NCI-H1092 (cell line): ENCODE measurements around the gene SPAG4.

ENCODE experiments used
- DNase-seq: peaks from one replicate; lab custom pipeline; 2025; lab: John Stamatoyannopoulos, UW

Gene SPAG4

DNA sequence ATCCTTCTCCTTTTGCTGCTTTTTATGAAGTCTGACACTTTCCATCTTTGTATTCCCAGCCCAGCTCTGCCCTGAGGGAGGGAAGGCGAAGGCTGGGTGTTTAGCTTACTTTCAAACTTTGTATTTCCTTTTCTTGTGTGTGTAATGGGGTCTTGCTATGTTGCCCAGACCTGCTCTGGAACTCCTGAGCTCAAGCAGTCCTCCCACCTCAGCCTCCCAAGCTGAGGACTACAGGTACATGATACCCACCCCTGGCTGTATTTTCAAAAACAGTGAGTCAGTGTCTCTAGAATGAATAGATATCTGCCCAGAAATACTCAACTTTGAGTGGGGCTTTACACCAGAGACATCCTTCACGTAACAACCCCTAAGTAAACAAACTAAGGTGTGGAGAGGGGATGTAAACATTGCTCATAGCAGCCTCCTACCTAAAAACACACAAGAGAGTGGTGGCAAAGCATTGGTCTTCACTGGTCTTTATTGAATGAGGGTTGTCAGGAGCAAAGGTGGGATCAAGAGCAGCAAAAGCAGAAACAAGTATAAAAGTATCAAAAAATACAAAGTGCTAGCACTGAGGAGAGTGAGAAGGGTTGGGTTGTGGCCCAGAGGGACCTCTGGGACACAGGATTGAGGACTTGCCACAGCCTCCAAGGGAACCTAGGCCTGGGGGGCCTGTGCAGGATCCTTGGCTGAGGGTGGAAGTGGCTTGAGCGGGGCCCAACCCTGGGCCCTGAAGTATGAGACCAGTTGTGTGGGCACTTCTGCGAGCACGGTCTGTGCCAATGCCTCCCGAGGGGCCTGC lies 10.2 kb downstream of the SPAG4 start:
- no peak for DNase-seq

DNA sequence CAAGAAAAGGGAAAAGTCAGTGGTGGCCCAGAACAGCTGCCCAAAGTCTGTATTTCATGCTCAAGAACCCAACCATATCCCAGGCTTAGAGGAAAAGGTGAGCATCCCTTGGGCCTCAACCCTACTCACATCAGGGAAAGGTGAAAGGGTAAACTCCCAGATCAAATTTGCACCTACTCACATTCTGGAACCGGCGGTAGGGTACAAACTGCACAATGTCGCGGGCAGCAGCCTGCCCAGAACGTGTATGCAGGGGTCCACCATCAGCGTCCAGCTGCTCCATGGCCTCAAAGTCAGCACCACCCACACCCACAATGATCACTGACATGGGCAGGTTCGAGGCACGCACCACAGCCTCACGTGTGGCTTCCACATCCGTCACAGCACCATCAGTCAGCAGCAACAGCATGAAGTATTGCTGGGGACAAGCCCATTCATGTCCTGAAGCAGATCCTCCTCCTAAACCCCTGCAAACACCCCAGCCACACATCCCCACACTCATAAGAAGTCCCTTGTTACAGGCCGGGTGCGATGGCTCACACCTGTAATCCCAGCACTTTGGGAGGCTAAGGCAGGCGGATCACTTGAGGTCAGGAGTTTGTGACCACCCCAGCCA lies 10.9 kb downstream of the SPAG4 start:
- DNase-seq: no peak

DNA sequence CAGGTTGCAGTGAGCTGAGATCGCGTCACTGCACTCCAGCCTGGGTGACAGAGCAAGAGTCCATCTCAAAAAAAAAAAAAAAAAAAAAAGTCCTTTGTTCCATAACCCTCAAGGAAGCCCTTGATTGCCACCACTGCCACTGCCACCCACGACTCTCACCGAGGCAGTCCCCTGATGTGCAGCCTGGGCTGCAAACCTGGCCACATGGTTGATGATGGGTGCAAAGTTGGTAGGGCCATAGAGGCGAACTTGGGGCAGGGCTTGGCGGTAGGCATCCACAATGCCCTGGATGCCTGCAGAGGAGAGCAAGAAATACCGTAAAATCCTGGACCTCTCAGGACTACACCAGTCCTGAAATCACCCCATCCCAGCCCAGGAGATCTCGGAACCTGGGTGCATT lies 11.5 kb downstream of the SPAG4 start:
- no peak for DNase-seq

DNA sequence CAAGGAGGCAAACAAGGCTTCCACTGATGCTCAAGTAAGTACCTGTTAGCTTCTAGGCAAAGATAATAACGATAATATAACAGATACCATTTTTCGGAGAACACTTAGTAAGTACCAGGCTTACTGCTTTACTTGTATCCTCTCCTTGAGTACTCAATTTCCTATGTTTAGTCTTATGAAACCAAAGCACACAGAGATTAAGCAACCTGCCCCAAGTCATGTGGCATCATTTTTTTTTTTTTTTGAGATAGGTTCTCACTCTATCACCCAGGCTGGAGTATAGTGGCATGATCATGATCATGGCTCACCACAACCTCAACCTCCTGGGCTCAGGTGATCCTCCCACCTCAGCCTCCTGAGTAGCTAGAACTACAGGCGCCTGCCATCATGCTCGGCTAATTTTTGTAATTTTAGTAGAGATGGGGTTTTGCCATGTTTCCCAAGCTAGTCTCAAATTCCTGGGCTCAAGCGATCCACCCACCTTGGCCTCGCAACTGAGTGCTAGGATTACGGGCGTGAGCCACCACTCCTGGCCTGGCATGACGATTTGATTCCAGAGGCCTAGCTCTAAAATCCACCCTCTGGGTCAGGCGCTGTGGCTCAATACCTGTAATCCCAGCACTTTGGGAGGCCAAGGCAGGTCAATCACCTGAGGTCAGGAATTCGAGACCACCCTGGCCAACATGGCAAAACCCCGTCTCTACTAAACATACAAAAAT lies 14.0 kb downstream of the SPAG4 start:
- no peak for DNase-seq

DNA sequence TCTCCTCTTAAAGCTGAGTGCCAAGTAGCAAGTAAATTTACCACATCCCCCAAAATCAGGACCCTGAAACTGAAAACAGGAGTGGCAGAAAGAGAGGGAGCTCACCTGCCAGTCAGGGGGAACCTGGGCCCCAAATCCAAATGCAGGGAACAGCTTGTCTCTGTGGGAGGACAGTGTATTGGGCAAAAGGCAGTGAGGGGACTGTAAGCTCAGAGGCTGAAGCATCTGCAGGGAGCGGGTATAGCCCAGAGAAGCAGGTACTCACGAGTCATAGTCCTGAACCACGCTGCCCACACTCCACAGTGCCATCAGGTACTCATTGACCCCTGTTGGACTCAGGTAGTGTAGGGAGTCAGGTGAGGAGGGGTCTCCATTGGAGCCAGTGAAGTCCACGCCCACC lies 15.0 kb downstream of the SPAG4 start:
- DNase-seq: no peak

DNA sequence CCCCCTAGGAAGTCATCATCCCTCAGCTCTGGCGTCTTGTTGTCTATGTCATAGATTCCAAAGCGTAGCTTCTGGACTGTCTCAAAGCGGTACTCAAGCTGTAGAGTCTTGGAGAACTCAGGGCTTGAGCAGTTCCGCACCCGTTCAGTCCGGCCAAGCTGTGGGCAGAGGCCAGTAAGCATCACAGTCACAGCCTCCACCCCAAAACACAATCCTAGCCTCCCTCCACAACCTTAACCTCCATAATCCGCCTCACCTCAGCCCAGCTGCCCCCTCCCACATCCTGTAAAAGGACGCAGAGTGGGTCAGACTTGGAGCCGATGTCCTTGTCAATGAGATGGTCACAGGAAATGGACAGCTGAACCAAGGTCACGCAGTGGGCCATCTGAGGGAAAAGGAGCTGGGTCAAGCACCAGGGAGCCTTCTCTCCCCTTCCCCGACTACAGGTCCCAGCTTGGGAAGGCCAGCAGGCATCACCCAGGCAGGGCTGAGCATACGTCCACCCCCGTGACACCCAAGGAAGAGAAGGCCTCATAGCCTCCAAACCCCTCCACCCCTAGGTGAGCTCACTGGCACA lies 17.0 kb downstream of the SPAG4 start:
- DNase-seq: no peak

DNA sequence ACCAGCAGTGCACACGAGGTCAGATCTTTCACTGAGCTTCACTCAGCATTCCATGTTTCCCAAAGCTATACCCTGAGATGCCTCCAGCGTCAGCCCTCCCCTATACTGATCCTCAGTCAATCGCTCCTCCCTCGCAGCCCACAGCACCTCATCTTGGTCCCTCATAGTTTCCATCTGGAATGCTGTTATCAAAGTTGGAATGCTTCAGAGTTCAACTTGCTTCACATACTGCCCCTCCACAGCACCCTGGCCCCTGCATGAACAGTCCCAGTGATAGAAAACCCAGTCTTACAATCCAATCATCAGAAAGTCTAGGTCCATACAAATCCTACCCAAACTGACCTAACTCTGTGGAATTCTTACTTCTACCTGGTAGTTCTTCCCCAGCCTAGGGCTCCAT lies 20.0 kb downstream of the SPAG4 start:
- no peak for DNase-seq

DNA sequence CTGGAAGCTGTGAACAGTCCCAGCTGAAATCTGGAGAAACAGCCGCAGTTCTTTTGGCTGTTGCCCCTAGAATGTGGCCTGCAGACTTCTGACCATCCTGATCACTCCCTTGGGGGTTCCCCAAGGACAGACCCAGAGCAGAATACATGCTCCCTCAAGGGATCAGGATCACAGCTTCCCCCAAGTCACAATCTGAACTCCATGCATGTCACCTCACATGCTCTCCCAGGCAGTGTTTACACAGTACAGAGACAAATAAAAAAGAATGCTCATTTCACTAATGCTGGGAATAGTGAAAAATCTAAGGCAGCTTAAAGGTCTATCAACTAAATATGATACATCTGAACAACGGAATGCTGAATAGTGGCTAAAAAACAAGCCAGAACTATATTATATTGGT lies 20.5 kb downstream of the SPAG4 start:
- DNase-seq: no peak

DNA sequence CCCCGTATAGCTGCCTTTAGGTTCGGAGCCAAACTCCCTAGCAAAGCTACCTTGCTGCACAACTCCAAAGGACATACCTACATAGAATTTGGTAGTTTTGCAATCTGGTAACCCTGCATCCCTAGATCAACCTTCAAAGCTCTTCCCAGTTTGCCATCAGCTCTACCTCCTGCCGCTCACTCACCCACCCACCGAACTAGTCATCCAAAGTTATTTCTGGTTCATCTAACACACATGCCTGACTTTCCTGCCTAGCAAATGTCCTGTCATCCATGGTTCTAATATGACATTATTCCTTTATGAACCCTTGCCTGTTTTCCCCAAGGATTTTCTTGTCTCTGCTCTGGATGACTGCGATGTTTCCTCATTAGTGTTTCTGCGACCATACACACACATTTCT lies 21.6 kb downstream of the SPAG4 start:
- no peak for DNase-seq

DNA sequence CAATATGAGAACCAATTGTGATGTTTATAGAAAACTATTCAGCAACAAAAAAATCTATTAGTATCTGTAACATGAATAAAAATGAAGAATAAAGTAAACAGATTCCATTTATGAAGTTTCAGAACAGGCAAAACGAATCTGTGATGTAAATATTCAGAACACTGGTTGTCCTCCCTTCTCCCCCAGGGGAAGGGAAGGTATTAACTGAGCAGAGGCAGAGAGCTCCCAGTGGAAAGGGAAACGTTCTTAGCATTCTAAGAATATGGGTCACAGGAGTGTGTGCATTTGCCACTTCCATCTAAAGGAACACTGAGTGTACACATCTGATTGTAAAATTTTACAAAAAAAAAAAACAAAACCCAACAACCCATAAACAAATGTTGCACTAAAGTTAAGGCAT lies 23.1 kb downstream of the SPAG4 start:
- no peak for DNase-seq

DNA sequence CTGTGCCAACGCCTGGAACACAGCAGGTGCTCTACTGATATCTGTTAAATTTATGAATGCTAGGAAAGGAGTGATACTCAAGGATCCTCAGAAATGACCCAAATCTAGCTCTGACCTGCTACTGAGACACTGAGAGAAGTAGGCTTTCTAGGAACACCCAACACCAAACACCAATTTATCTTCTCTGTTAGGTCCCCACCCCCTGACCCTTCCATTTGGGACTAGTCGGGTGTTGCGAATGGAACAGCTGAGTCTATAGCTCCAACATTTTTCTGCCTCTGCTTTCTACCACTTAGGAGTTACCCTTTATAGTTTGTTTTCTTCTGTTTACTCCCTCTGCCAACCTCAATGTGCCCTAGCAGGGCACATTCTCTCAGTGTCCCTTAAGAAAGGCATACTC lies 25.1 kb downstream of the SPAG4 start:
- DNase-seq: no peak

DNA sequence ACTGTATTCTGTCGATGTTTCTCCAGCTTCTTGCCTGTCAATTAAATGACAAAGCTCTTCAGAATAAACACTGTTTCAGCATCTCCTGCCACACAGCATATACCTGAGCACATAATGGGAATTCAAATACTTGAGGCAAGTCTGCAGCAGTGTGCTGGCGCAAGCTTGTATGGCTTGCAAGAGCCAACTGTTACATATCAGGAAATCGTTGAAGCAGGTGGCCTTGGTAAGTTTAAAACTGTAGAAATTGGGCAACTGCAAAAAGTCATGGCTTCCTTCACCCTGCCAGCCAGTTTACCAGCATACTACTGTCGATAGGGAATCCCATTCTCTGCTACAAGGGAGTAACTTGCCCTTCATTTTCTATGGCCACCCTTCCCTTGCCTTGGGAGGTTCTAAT lies 26.1 kb downstream of the SPAG4 start:
- no peak for DNase-seq

DNA sequence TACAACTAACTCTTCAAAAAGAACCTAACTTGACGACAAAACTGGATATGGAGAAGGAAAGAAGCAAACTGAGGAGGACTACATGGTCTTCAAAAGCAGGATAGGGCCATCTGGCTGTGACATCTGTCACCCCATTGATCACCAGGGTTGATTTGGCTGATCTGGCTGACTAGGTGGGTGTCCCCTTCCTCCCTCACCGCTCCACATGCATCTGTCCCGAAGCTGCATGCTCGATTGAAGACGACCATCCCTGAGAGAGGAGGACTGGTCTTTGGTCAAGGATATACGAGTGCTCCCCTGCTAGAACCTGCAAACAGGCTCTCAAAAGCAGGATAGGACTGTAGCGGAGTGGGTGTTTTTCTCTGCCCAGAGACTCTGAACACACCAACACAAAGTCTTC lies 27.4 kb downstream of the SPAG4 start:
- DNase-seq: no peak

DNA sequence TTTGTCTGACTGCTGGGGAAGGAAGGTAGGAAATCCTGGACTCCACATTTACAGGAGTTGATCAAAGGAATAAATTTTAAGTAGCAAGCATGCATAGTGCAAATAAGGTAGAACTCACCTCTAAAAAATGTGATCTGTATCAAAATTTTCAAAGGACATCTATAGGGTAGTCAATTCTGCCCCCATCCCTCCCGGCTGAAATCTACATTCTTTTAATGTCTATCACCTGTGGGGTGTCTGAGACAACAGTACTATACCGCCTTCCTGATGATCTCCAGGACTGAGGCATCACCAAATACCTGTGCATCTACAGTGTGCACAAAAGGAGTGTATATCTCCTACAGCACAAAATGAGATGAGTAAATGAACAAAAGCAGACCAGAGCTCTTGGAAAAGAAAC lies 29.2 kb downstream of the SPAG4 start:
- DNase-seq: no peak

DNA sequence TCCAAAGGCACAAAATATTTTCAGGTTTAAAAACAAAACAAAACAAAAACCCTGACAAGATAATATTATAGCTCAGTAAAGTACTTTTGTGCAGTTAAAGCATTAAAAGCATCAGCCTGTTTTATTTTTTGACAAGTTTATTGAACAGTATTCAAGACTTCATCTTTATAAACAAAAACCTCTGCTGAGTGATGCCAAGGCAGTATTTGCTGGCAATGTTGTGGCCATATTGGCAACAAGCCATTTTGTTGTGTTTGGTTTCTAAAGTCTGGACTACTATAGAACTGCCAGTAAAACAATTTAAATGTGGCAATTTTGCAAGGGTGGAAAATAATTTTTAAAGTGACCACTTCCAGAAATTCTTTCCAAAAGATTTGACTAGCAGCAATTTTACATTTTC lies 33.2 kb downstream of the SPAG4 start:
- DNase-seq: no peak

DNA sequence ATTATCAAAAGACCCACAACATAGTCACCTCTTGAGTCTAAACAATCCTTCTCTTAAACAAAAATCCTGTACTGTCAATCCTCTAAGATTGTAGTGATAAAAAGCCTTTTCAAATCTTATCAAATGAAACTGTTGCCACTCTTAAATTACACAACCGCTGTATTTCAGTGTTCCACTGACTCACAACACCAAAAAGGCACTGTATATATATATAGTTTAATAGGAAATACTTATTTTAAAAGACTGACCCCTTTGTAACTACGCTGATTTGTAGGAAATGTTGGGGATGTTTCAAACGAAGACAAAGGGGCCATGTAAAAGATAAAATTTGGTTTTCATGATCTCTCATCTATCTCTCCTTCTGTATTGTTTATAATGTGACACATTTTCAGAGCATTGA lies 35.0 kb downstream of the SPAG4 start:
- no peak for DNase-seq

DNA sequence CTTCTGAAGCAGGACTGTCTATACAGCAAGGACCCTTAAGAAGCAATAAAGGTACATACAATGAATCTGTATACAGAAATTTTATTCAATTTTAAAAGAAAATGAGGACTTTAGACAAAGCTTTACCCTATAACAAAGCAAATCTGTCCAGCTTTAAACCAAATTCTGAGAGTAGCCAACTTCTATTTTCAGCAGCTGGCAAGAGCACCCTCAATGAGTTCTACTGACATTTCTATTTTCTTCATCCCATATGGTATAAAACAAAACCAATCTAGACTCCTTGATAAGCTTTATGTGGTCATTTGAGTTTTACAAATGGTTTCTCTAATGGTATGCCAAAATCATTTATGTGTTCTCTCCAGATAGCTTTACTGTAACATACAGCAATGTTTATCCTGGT lies 36.3 kb downstream of the SPAG4 start:
- DNase-seq: no peak

DNA sequence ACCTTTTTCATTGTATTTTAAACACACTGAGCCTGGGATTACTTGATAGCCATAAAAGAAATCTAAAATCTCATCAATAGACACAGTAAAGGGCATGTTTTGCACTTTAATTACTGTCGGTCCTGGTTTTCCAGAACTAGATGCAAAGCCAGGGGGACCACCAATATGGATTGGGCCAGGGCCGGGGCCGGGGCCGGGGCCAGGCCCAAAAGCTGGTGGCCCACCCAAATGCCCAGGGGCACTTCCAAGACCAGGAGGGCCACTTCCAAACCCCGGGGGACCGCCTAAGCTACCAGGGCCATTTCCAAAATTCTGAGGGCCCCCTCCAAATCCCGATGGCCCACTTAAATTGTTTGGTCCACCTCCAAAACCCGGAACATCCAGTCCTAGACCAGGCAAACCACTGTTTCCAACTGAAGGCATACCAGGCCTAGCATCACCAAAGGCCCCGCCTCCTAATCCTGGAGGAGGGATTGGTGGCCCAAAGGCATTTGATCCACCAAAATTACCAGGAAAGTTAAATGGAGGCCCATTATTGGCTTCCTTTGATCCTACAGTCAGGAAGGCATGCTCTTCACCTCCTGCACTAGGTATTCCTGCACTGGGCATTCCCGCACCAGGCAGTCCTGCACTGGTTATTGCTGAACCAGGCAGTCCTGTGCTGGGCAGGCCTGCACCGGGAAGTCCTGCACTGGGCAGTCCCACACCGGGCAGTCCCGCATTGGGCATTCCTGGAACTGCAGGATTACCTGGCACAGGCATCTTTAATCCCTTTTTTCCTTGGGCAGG lies 37.2 kb downstream of the SPAG4 start:
- no peak for DNase-seq

DNA sequence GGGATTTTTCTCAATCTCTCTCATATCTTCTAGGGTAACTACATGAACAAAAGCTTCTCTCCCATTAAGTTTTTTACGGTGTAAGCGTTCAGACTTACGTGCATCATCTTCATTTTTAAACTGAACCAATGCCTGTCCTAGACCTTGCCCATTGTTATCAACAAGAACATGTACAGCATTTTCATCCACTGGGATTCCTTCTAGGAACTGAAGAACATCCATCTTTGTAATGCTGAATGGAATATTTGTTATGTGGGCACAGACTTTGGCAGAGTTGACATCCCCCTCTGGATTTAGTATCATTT lies 37.8 kb downstream of the SPAG4 start:
- DNase-seq: no peak

DNA sequence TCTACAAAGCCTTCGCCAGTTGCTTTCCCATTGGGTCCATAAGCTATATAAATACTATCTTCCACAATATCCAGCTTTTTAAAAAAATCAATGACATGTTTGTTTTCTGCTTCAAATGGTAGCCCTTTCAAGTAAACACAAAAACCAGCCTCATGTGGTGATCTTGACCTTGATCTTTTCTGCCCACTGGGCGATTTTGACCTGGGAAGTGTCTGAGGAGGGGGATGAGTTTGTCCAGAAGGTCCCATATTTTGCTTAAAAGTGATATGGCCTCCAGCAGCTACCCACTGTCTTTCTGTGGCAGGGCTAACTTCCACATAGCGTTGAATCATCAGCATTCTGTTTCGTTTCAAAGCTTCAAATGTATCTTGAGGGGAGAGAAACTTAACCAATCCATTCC lies 38.3 kb downstream of the SPAG4 start:
- DNase-seq: no peak

DNA sequence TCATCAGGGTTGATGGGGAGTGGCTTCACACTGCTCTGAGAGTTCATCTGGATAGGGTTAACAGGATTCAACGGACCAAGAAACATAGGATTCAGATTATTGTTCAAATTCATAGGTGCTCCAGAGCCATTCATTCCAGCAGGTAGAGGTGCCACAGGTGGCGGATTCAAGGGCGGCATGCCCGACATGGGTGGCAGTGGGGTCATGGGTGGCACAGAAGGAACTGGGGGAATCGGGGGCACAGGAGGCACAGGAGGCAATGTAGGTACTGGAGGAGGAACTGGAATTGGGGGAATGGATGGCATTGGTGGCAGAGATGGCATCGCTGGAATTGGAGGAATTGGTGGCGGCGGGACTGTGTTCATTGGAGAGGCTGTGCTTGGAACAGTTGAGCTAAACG lies 38.8 kb downstream of the SPAG4 start:
- no peak for DNase-seq

DNA sequence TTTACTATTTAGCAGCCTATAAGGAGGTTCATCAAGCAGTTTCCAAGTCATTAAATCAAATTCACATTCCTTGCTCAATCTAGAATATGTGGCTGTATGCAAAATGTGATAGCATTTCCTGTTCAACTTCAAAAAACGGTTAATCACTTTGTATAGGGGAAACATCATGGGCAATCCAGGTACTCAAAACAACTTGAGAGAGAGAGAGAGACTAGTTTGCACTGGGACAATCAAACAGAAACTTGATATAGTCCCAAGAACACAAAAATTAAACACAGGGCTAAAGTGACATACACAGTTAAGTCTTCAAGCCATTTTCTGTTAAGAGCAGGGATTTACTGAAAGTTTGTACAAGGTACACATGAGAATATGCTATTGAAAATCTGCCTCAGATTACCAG lies 41.6 kb downstream of the SPAG4 start:
- DNase-seq: no peak
